Heart right ventricle (tissue), 16 donors: ENCODE measurements around the gene ANO3. TPM values are rescaled to one million over a fixed set of nuclear protein-coding genes. Genes with fewer than 3 reads are reported as not detected.

Experiments used
- ATAC-seq, 8 donors: fragments of 200-7000 bp; cut with Tn5 transposase; one replicate each; pipeline ENCODE4 v1.9.1; 2020; ENCODE audit warnings: mild to moderate bottlenecking in 8 of 8, moderate library complexity in 8 of 8, moderate number of reproducible peaks in 1 of 8
- DNase-seq, 2 donors: peaks; one replicate each; pipeline ENCODE4 v3.0.0-alpha.2; 2020
- H3K27ac ChIP-seq, 10 donors: fragments of 200-600 bp; sonication (generic) in 2 of 10; one replicate each; pipeline versions ENCODE4 v1.5.0 to v1.8.0; 2020 to 2022; ENCODE audit warnings: mild to moderate bottlenecking in 3 of 10
- H3K27me3 ChIP-seq, 7 donors: fragments of 200-600 bp; one replicate each; pipeline ENCODE4 v1.8.0; 2021 to 2022; ENCODE audit warnings: mild to moderate bottlenecking in 2 of 7
- H3K36me3 ChIP-seq, 9 donors: fragments of 200-600 bp; sonication (generic) in 1 of 9; one replicate each; pipeline versions ENCODE4 v1.5.0 to v1.8.0; 2020 to 2022; ENCODE audit warnings: mild to moderate bottlenecking in 2 of 9
- H3K4me1 ChIP-seq, 9 donors: fragments of 200-600 bp; sonication (generic) in 1 of 9; one replicate each; pipeline versions ENCODE4 v1.5.0 to v1.8.0; 2020 to 2022; ENCODE audit warnings: mild to moderate bottlenecking in 4 of 9
- H3K4me3 ChIP-seq, 10 donors: fragments of 200-600 bp; sonication (generic) in 2 of 10; one replicate each; pipeline versions ENCODE4 v1.5.0 to v1.8.0; 2020 to 2022; ENCODE audit warnings: mild to moderate bottlenecking in 7 of 10, moderate library complexity in 2 of 10
- H3K9me3 ChIP-seq, 11 donors: fragments of 200-600 bp in 10 of 11; sonication (generic) in 2 of 11; one replicate each; pipeline versions ENCODE4 v1.5.0 to v1.8.0; 2013 to 2022; ENCODE audit warnings: mild to moderate bottlenecking in 2 of 11, control low read depth in 1 of 11, moderate library complexity in 1 of 11
- WGBS, 2 donors: extraction: QIAGEN DNeasy Blood & Tissue Kit; methylation state at CpG; one replicate each; pipeline ENCODE4 v1.1.7; 2013; ENCODE audit warnings: inconsistent platforms in 1 of 2; 5-methylcytosine and 5-hydroxymethylcytosine counted together
- intact Hi-C, 10 donors: fragments of 100-400 bp; cut with DNase I; formaldehyde crosslinking; loops; one replicate each; pipeline versions ENCODE4 v1.11.1 to v1.14.2; 2022
- polyA plus RNA-seq, 2 donors: library from polyadenylated mRNA; stranded (reverse); fragments of 200-250 nt; gene quantifications; one replicate each; pipeline ENCODE4 v1.2.3, GENCODE V29; 2013
- total RNA-seq, 10 donors: library from RNA; stranded (reverse); fragmentation: NEBNext Ultra II Directional in 3 of 10; extraction: Animal tissue kit (Norgen Biotek cat#: 25700) in 3 of 10; gene quantifications; one replicate each; pipeline versions ENCODE4 v1.2.1 to v1.2.4, GENCODE V29; 2021 to 2023
- TF ChIP-seq, protein P1 (sequence below), 9 donors: fragments of 200-600 bp; sonication (generic) in 2 of 9; IDR thresholded peaks; one replicate each; pipeline versions ENCODE4 v1.5.0 to v1.8.0; 2021 to 2022; ENCODE audit warnings: antibody characterized with exemption in 9 of 9, mild to moderate bottlenecking in 5 of 9, moderate library complexity in 1 of 9
- donor health status: Arrhythmogenic right ventricular cardiomyopathy.
- donor health status: ischemic (EF 13 %, LVEDD 7.1; RV severe dilation, severe dysfunction).
- donor health status: healthy with polysubstance abuse.
- donor health status: DM: no; HTN: yes; CAD: no.
- donor health status: DM: no; HTN: no; CAD: no.
- donor health status: ischemic (EF 25% LVEDD 6.9; RV normal size, moderate dysfunction).
- donor health status: ischemic (EF 25% LVEDD 5.7; RV mildly dilated, moderate dysfunction).
- donor health status: healthy.
- donor health status: DM: yes; HTN: yes; CAD: no.
- donor health status: Ischemic cardiomyopathy.
- donor health status: ischemic (EF 35%, LVEDD 5.7; RV mildly dilated, moderate dysfunction).
- donor health status: nonischemic (EF 11% LVEDD 7.7; RV severe dilation, severe dysfunction).
- donor health status: DM: yes; HTN: yes; CAD: no.
- donor health status: PGD.
- donor health status: ischemic (EF 29% LVEDD 5.4; RV normal size, mild dysfunction).
- donor health status: nonischemic (EF 23%, LVEDD 6.1; RV moderate dilation, normal function).

ANO3 gene
- total and polyA plus RNA-seq, 12 donors = 0.01 to 0.30 (median 0.07) TPM; not detected in 5

DNA sequence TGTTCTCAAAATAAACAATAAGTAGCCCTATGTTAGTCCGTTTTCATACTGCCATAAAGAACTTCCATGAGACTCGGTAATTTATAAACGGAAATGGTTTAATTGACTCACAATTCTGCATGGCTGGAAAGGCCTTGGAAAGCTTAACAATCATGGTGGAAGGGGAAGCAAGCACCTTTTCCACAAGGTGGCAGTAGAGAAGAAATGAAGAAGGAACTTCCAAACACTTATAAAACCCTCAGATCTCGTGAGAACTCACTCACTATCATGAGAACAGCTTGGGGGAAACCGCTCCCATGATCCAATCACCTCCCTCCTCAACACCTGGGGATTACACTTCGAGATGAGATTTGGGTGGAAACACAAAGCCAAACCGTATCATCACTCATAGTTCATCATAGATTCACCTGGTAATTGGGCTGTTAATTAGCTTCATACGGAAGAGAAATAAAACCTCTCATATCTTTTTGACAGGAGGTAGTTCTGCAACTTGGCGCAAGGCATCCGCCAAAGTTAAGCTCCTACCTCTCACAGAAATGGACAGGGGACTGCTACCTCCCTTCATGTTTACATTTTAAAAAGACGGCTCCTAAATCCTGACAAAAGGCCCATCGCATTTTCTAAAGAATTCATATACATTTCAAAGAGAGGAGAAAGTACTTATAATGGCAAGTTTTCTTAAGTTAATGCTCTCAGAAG is 191.1 kb downstream of the ANO3 start:
- Histone ChIP-seq H3K4me1 (no peaks in the 10 kb centered on the region), H3K9me3 (no peaks in the 10 kb centered on the region), H3K27me3 (no peaks in the 10 kb centered on the region), H3K4me3 (no peak overlapping the region), H3K27ac (no peak overlapping the region), H3K36me3 (no peaks in the 10 kb centered on the region)
- WGBS, 2 donors = 61 to 63% methylated on average over 12 of the region's 12 CpGs
- DNase-seq = no peak
- TF ChIP-seq, protein P1, sequence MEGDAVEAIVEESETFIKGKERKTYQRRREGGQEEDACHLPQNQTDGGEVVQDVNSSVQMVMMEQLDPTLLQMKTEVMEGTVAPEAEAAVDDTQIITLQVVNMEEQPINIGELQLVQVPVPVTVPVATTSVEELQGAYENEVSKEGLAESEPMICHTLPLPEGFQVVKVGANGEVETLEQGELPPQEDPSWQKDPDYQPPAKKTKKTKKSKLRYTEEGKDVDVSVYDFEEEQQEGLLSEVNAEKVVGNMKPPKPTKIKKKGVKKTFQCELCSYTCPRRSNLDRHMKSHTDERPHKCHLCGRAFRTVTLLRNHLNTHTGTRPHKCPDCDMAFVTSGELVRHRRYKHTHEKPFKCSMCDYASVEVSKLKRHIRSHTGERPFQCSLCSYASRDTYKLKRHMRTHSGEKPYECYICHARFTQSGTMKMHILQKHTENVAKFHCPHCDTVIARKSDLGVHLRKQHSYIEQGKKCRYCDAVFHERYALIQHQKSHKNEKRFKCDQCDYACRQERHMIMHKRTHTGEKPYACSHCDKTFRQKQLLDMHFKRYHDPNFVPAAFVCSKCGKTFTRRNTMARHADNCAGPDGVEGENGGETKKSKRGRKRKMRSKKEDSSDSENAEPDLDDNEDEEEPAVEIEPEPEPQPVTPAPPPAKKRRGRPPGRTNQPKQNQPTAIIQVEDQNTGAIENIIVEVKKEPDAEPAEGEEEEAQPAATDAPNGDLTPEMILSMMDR (IDR thresholded peaks at IDR 0.05) = no peak
- ATAC-seq = no peak
- intact Hi-C loops = no loop called here

DNA sequence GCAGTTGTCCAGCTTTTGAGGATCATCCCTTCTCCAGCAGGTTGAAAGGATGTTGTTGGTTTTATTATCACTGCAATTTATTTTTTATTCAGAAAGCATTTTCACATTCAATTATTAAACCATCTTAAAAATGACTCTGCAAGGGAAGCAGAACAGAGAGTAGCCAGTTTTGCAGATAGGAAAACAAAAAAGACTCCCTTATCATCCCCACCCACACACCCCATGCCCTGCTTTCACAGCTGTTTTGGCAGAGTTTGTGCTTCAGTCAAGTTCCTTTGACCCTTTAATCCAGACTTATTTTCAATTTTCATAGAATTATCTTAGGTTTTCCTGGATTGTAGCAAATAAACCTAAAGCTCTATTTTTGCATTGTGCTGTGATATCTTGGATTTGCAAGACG is 195.8 kb downstream of the ANO3 start:
- no peaks in the 10 kb centered on the region for H3K36me3 ChIP-seq
- TF ChIP-seq, protein P1 (IDR thresholded peaks at IDR 0.05) = no peak
- 26 to 40% methylated on average over 1 of the region's 1 CpG for WGBS, 2 donors
- H3K27ac ChIP-seq = no peak overlapping the region
- H3K27me3 ChIP-seq = no peaks in the 10 kb centered on the region
- ATAC-seq (no peak), DNase-seq (no peak)
- no peaks in the 10 kb centered on the region for H3K4me1 ChIP-seq
- intact Hi-C loops = no loop called here
- no peak overlapping the region for H3K4me3 ChIP-seq
- no peaks in the 10 kb centered on the region for H3K9me3 ChIP-seq

DNA sequence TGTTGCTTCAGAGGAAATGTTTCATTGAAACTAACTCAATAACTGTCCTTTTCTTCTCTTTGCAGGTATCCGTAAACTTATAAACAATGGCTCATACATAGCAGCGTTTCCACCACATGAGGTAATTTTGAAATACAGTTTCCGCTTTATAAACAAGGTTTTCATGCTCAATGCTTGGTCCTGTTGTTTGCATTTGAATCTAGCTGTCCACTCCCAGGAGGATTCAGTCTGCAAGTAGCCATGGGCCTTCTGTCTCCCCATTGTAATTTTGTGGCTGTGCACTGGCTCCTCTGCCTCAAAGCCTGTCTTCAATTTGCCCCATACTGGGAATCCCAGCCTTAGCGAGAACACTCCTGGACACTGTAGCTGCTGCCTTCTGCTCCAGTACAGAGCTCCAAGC is 205.4 kb downstream of the ANO3 start:
- intact Hi-C loops = no loop called here
- ATAC-seq (no peak), DNase-seq (no peak)
- H3K4me3 ChIP-seq = no peak overlapping the region
- peaks cover 0 to 7% (median 0%) of the 10 kb centered on the region in 11 donors for H3K9me3 ChIP-seq
- no peaks in the 10 kb centered on the region for H3K4me1 ChIP-seq
- no peak overlapping the region for H3K27ac ChIP-seq
- TF ChIP-seq, protein P1 (IDR thresholded peaks at IDR 0.05) = no peak
- 93% methylated on average over 4 of the region's 4 CpGs for WGBS, 2 donors
- no peaks in the 10 kb centered on the region for H3K36me3 ChIP-seq
- no peaks in the 10 kb centered on the region for H3K27me3 ChIP-seq

DNA sequence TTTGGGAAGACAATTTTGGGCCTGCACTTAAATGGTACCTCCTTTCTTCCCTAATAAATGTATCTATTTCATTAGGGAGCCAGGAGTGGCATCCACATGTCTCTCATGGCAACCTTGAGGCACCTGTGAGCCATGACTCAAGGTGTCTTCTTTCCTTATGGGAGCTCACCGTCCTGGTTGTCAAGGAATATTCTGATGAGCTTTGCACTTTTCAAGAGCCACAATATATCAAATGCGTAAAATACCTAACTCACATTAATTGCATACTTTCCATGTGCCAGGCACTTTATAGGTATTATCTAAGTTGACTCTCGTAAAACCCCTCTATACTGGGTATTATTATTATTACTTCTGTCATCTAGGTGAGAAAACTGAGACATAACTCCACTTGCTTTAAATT is 207.6 kb downstream of the ANO3 start:
- TF ChIP-seq, protein P1 (IDR thresholded peaks at IDR 0.05) = no peak
- DNase-seq (no peak), ATAC-seq (no peak)
- Histone ChIP-seq H3K4me3 (no peak overlapping the region), H3K4me1 (no peaks in the 10 kb centered on the region), H3K27ac (no peak overlapping the region), H3K27me3 (no peaks in the 10 kb centered on the region), H3K9me3 (peaks cover 0 to 7% (median 0%) of the 10 kb centered on the region in 11 donors), H3K36me3 (no peaks in the 10 kb centered on the region)
- 87 to 91% methylated on average over 3 of the region's 3 CpGs for WGBS, 2 donors
- intact Hi-C loops = no loop called here
